Activated CD4-positive, CD25-positive, alpha-beta regulatory T cell (primary cell): ENCODE measurements around the gene SRGN.
"Not testable (repeated sequence)": the region's sequence is repeated elsewhere in the genome, so short reads cannot be mapped to it uniquely, and the experiment has no call there.

Source experiments
- DNase-seq, 4 experiments: peaks; one replicate each; lab custom pipeline; 2025; lab: John Stamatoyannopoulos, UW

SRGN gene

GRCh38 chr10:69141304-69141703 lies 53.4 kb downstream of the SRGN start:
- no peak for DNase-seq

DNA sequence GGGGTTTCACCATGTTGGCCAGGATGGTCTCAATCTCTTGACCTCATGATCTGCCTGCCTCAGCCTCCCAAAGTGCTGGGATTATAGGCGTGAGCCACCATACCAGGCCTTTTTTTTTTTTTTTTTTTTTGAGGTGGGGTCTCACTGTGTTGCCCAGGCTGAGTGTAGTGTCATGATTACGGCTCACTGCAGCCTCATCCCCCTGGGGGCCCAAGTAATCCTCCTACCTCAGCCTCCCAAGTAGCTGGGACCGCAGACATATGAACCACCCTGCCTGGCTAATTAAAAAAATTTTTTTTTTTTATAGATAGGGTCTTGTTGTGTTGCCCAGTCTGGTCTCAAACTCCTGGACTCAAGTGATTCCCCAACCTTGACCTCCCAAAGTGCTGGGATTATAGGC lies 54.2 kb downstream of the SRGN start:
- not testable (repeated sequence) for DNase-seq

DNA sequence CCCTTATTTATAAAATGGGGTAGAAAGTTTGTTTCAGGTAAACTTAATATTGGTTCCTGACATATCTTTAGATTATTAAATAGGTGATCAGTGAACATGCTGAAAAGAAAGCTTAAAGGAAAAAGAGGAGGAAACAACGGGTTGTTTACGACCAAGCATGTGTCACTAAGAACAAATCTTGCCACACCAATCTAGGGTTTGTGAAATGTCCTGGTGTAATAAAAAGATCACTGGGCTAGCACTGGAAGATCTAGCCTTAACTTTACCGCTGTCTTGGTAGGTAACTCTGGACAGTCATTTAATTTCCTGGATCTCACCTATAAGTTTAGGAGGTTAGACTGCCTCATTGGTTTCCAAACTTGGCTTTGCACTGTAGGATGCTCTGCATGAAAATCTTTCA lies 55.1 kb downstream of the SRGN start:
- DNase-seq: no peak

DNA sequence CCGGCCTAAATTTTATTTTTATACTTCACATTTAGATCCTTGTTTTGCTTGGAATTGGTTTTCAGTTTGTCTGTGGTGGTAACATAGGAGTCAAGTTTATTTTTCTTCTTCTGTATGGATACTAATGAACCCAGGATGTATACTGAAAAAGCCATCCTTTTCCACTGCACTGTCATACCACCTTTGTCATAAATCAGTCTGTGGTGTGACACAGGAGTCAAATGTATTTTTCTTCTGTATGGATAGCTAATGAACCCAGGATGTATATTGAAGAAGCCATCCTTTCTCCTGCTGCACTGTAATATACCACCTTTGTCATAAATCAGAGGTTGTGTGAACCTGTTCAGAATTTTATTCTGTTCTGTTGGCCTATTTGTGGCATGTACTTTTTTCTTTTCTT lies 57.4 kb downstream of the SRGN start:
- no peak for DNase-seq

DNA sequence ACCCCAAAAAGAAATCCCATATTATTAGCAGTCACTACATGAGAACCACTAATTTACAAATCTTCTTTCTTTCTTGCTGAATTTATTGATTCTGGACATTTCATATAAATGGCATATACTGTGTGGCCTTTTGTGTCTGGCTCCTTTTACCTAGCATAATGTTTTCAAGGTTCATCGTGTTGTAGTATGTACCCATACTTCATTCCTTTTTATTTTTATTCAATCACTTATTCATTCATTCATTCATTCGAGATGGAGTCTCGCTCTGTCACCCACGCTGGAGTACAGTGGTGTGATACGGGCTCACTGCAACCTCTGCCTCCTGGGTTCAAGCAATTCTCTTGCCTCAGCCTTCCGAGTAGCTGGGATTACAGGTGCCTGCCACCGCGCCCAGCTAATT lies 58.0 kb downstream of the SRGN start:
- no peak for DNase-seq

- no peak for DNase-seq
Observed at GRCh38 chr10:69146759-69147158, 58.9 kb downstream of the SRGN start.

DNA sequence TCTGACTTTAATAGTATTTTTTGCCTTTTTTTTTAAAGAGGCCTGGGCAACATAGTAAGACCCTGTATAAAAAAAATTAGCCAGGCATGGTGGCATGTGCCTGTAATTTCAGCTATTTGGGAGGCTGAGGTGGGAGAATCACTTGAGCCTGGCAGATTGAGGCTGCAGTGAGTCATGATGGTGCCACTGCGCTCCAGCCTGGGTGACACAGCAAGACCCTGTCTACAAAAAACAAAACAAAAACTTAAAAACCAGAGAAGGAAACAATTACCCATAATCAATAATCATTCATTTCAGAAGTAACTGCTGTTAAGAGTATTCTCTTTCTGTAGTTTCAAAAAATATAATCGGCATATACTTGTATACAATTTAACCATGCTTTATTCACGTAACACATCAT lies 64.1 kb downstream of the SRGN start:
- DNase-seq: no peak

DNA sequence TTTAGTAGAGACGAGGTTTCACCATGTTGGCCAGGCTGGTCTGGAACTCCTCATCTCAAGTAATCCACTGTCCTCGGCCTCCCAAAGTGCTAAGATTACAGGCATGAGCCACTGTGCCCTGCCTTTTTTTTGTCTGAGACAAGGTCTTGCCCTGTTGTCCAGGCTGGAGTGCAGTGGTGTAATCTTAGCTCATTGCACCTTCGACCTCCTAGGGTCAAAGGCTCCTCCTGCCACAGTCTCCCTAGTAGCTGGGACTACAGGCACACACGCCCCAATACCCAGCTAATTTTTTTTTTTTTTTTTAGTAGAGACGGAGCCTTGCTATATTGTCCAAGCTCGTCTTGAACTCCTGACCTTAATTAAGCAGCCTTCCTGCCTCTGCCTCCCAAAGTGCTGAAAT lies 65.3 kb downstream of the SRGN start:
- no peak for DNase-seq
